ENCODE data around the gene OAF.

OAF gene

GRCh38 chr11:120223793-120224192 lies 13.0 kb downstream of the OAF start:
- no peak for DNase-seq (ENCODE audit: low spot score)

GRCh38 chr11:120224361-120224760 lies 13.5 kb downstream of the OAF start:
- DNase-seq (ENCODE audit: low spot score), result no peak

- DNase-seq (ENCODE audit: low spot score), result no peak
Measured at GRCh38 chr11:120224972-120225909, 14.4 kb downstream of the OAF start.

- DNase-seq (ENCODE audit: low spot score), result no peak
Measured at GRCh38 chr11:120226242-120226641, 15.4 kb downstream of the OAF start.

GRCh38 chr11:120226714-120227113 lies 15.9 kb downstream of the OAF start:
- no peak for DNase-seq (ENCODE audit: low spot score)

- DNase-seq (ENCODE audit: low spot score), result no peak
Measured at GRCh38 chr11:120227228-120227852, 16.5 kb downstream of the OAF start.

GRCh38 chr11:120228794-120229384 lies 18.1 kb downstream of the OAF start:
- DNase-seq (ENCODE audit: low spot score), result no peak

GRCh38 chr11:120229451-120230424 lies 18.9 kb downstream of the OAF start:
- DNase-seq (ENCODE audit: low spot score), result peak; percentile 48

- DNase-seq (ENCODE audit: low spot score), result no peak
Measured at GRCh38 chr11:120230433-120231071, 19.7 kb downstream of the OAF start.

GRCh38 chr11:120231963-120232362 lies 21.1 kb downstream of the OAF start:
- DNase-seq (ENCODE audit: low spot score), result no peak

GRCh38 chr11:120233207-120233803 lies 22.5 kb downstream of the OAF start:
- DNase-seq (ENCODE audit: low spot score), result no peak

- DNase-seq (ENCODE audit: low spot score), result no peak
Measured at GRCh38 chr11:120235024-120235628, 24.3 kb downstream of the OAF start.

GRCh38 chr11:120236169-120237107 lies 25.6 kb downstream of the OAF start:
- DNase-seq (ENCODE audit: low spot score), result no peak

- DNase-seq (ENCODE audit: low spot score), result no peak
Measured at GRCh38 chr11:120238968-120239620, 28.3 kb downstream of the OAF start.

- no peak for DNase-seq (ENCODE audit: low spot score)
Measured at GRCh38 chr11:120239713-120240640, 29.1 kb downstream of the OAF start, which contains the start of gene POU2F3. TSS of gene POU2F3 (plus strand) at chr11:120240140. CDS start at chr11:120240344, 204 bp downstream.

GRCh38 chr11:120240866-120241265 lies 30.0 kb downstream of the OAF start:
- DNase-seq (ENCODE audit: low spot score), result no peak

- DNase-seq (ENCODE audit: low spot score), result no peak
Measured at GRCh38 chr11:120241277-120241676, 30.4 kb downstream of the OAF start.
